WI38 (cell line): ENCODE data around the gene ADAMTSL1.

Source experiments
- H3K4me3 ChIP-seq: 2 replicates; pipeline ENCODE4 v1.5.1; 2011; ENCODE audit warnings: low read depth, mild to moderate bottlenecking, control low read depth, low read length
- CTCF ChIP-seq: IDR thresholded peaks from 2 replicates; pipeline ENCODE4 v1.5.1; 2012; ENCODE audit warnings: low read depth, mild to moderate bottlenecking, control low read depth, low read length

ADAMTSL1 gene

GRCh38 chr9:18594837-18595236, 120.9 kb downstream of the ADAMTSL1 start:
- no peak overlapping the region for H3K4me3 ChIP-seq
- no peak for TF ChIP-seq CTCF

- TF ChIP-seq CTCF, result no peak
- no peak overlapping the region for H3K4me3 ChIP-seq
These were observed 121.6 kb downstream of the ADAMTSL1 start for GRCh38 chr9:18595597-18595996.

GRCh38 chr9:18596920-18597319, 123.0 kb downstream of the ADAMTSL1 start:
- H3K4me3 ChIP-seq, result no peak overlapping the region
- no peak for TF ChIP-seq CTCF

GRCh38 chr9:18598969-18599368, 125.0 kb downstream of the ADAMTSL1 start:
- TF ChIP-seq CTCF, result no peak
- no peak overlapping the region for H3K4me3 ChIP-seq

- H3K4me3 ChIP-seq, result no peak overlapping the region
- no peak for TF ChIP-seq CTCF
These were observed 127.1 kb downstream of the ADAMTSL1 start for GRCh38 chr9:18601026-18601425.

- no peak overlapping the region for H3K4me3 ChIP-seq
- no peak for TF ChIP-seq CTCF
These were observed 128.0 kb downstream of the ADAMTSL1 start for GRCh38 chr9:18601956-18602355.

GRCh38 chr9:18604767-18605730, 131.1 kb downstream of the ADAMTSL1 start:
- no peak for TF ChIP-seq CTCF
- H3K4me3 ChIP-seq, result no peak overlapping the region
